NB4 (cell line): ENCODE measurements around the gene DOCK3.
"Not testable (repeated sequence)": the region's sequence is repeated elsewhere in the genome, so short reads cannot be mapped to it uniquely, and the experiment has no call there.

Experiments
- DNase-seq: peaks from one replicate; pipeline ENCODE4 v3.0.0; 2010; ENCODE audit warnings: low read depth
- H3K4me3 ChIP-seq: one replicate; pipeline ENCODE4 v1.5.1; 2011; ENCODE audit warnings: mild to moderate bottlenecking, low read depth, low read length, moderate library complexity
- MAX ChIP-seq: IDR thresholded peaks from 2 replicates; pipeline ENCODE4 v1.6.1; 2011; ENCODE audit warnings: low read depth, low read length
- MYC ChIP-seq: IDR thresholded peaks from 2 replicates; pipeline ENCODE4 v1.6.1; 2011; ENCODE audit warnings: low read depth, low read length
- POLR2A ChIP-seq: IDR thresholded peaks from 2 replicates; pipeline ENCODE4 v1.6.1; 2011; ENCODE audit warnings: mild to moderate bottlenecking; ENCODE audit not compliant: insufficient read length; ENCODE audit errors: extremely low read depth
- TF ChIP-seq, protein P1 (sequence below): IDR thresholded peaks from one replicate; pipeline ENCODE4 v1.5.1; 2012; ENCODE audit warnings: low read depth, low read length

The DOCK3 gene

GRCh38 chr3:51304230-51304629, 629.5 kb downstream of the DOCK3 start:
- TF ChIP-seq, protein P1, sequence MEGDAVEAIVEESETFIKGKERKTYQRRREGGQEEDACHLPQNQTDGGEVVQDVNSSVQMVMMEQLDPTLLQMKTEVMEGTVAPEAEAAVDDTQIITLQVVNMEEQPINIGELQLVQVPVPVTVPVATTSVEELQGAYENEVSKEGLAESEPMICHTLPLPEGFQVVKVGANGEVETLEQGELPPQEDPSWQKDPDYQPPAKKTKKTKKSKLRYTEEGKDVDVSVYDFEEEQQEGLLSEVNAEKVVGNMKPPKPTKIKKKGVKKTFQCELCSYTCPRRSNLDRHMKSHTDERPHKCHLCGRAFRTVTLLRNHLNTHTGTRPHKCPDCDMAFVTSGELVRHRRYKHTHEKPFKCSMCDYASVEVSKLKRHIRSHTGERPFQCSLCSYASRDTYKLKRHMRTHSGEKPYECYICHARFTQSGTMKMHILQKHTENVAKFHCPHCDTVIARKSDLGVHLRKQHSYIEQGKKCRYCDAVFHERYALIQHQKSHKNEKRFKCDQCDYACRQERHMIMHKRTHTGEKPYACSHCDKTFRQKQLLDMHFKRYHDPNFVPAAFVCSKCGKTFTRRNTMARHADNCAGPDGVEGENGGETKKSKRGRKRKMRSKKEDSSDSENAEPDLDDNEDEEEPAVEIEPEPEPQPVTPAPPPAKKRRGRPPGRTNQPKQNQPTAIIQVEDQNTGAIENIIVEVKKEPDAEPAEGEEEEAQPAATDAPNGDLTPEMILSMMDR, result no peak
- TF ChIP-seq POLR2A, result no peak
- TF ChIP-seq MYC, result no peak
- no peak for TF ChIP-seq MAX
- no peak for DNase-seq
- H3K4me3 ChIP-seq, result no peak overlapping the region

DNA sequence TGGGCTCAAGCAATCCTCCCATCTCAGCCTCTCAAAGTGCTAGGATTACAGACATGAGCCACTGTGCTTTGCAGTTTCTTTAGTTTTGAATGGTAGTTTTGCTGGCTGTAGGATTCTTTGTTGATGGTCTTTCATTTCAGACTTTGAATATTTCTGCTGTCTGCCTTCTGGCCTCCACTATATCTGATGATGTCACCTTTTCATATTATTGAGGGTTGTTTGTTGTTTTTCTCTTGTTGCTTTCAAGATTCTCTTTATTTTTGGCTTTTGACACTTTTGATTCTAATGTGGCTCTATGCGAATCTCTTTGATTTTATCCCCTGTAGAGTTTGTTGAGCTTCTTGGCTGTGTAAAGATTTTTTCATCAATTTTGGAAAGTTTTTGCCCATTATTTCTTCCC, 631.4 kb downstream of the DOCK3 start:
- H3K4me3 ChIP-seq, result no peak overlapping the region
- no peak for DNase-seq
- TF ChIP-seq MYC, result no peak

DNA sequence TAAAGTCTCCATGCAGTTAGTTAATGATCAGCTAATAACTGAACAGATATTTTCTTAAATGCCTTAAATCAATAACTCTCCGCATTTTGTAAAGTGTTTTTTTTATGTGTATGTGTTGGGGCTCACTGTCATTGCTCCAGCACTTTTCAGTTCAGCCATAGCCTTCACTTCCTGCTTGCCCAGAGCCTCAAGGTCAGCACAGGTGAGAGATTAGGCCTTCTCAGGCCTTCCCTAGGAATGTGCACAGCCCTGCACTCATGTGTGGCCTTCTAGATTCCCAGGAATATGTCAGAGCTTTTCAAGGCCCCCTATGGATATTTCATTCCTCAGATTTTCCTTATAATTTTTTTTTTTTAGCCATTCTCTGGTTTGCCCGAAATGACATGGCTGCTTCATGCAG, 632.7 kb downstream of the DOCK3 start:
- H3K4me3 ChIP-seq, result no peak overlapping the region
- no peak for DNase-seq
- TF ChIP-seq MAX (no peak), POLR2A (no peak), MYC (no peak)
- TF ChIP-seq, protein P1, result no peak

GRCh38 chr3:51307945-51308607, 633.3 kb downstream of the DOCK3 start:
- not testable (repeated sequence) for H3K4me3 ChIP-seq, DNase-seq

GRCh38 chr3:51311055-51311454, 636.3 kb downstream of the DOCK3 start:
- H3K4me3 ChIP-seq, result no peak overlapping the region
- TF ChIP-seq MYC, result no peak
- TF ChIP-seq, protein P1, result peak; percentile 39
- peak; percentile 27 for DNase-seq

DNA sequence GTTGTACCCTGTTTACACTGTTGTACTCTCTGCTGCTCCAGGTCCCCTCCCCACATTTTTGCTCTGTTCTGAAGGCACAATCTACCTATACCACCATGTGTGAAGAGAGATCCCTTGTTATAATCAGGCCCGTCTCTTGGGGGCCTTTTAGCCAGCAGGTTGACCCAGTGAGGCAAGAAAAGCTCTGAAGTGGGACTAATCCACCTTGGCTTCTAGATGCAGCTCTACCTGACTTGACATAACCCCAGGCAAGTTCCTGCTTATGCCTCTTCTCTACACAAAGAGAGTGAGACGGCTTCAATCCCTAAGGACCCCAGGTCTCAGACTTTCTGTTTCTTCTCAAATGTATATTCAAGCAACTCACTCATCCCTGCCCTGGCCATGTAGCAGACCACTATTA, 653.5 kb downstream of the DOCK3 start:
- DNase-seq, result no peak
- TF ChIP-seq, protein P1, result no peak
- no peak overlapping the region for H3K4me3 ChIP-seq

DNA sequence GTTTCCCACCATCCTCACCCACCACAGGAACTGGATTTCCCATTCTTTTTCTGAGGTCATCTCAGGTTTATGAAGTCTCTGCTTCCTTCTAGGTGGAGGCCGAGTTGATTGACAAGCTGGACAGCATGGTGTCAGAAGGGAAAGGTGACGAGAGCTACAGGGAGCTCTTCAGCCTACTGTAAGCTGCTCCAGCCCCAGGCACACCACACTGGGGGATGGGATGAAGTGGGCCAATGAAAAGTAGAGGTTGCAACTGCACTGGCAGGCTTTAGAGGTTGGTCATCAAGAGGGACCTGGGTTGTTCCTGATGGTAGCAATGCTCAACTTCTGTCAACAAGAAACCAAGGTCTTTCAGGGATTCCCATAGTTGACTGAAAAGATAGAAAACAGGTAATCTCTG, 655.3 kb downstream of the DOCK3 start:
- DNase-seq, result no peak
- H3K4me3 ChIP-seq, result no peak overlapping the region
- TF ChIP-seq, protein P1, result no peak
- no peak for TF ChIP-seq POLR2A
- TF ChIP-seq MAX, result no peak
- TF ChIP-seq MYC, result no peak
